Parathyroid adenoma (tissue), 2 donors: Measurements from ENCODE around the gene VRTN.

Source experiments
- H2AFZ ChIP-seq: fragments of 300-600 bp; sonication (generic); one replicate; pipeline ENCODE4 v1.7.0; 2017; ENCODE audit warnings: antibody characterized with exemption, mild to moderate bottlenecking
- H3K27ac ChIP-seq: fragments of 300-600 bp; sonication (generic); one replicate; pipeline ENCODE4 v1.7.0; 2017
- H3K27me3 ChIP-seq: fragments of 300-600 bp; sonication (generic); one replicate; pipeline ENCODE4 v1.7.0; 2017; ENCODE audit warnings: low read length; ENCODE audit not compliant: control insufficient read depth, insufficient read depth
- H3K36me3 ChIP-seq: fragments of 300-600 bp; sonication (generic); one replicate; pipeline ENCODE4 v1.7.0; 2017; ENCODE audit warnings: low read length; ENCODE audit not compliant: control insufficient read depth, insufficient read depth
- H3K4me1 ChIP-seq: fragments of 300-600 bp; sonication (generic); one replicate; pipeline ENCODE4 v1.7.0; 2017; ENCODE audit warnings: control low read depth
- H3K4me2 ChIP-seq: fragments of 300-600 bp; sonication (generic); one replicate; pipeline ENCODE4 v1.7.0; 2017; ENCODE audit warnings: low read length
- H3K4me3 ChIP-seq: fragments of 300-600 bp; sonication (generic); one replicate; pipeline ENCODE4 v1.7.0; 2017; ENCODE audit warnings: low read depth, low read length
- H3K79me2 ChIP-seq: fragments of 300-600 bp; sonication (generic); one replicate; pipeline ENCODE4 v1.7.0; 2017; ENCODE audit warnings: control low read depth
- H3K9ac ChIP-seq: fragments of 300-600 bp; sonication (generic); one replicate; pipeline ENCODE4 v1.7.0; 2017; ENCODE audit warnings: mild to moderate bottlenecking
- H3K9me3 ChIP-seq: fragments of 300-600 bp; sonication (generic); one replicate; pipeline ENCODE4 v1.7.0; 2017; ENCODE audit warnings: low read length; ENCODE audit not compliant: control insufficient read depth
- TF ChIP-seq, protein P1 (sequence below): fragments of 300-600 bp; sonication (generic); IDR thresholded peaks from one replicate; pipeline ENCODE4 v1.7.0; 2017; ENCODE audit warnings: antibody characterized with exemption, mild to moderate bottlenecking
- donor health status: primary hyperparathyroidism.

VRTN gene

DNA sequence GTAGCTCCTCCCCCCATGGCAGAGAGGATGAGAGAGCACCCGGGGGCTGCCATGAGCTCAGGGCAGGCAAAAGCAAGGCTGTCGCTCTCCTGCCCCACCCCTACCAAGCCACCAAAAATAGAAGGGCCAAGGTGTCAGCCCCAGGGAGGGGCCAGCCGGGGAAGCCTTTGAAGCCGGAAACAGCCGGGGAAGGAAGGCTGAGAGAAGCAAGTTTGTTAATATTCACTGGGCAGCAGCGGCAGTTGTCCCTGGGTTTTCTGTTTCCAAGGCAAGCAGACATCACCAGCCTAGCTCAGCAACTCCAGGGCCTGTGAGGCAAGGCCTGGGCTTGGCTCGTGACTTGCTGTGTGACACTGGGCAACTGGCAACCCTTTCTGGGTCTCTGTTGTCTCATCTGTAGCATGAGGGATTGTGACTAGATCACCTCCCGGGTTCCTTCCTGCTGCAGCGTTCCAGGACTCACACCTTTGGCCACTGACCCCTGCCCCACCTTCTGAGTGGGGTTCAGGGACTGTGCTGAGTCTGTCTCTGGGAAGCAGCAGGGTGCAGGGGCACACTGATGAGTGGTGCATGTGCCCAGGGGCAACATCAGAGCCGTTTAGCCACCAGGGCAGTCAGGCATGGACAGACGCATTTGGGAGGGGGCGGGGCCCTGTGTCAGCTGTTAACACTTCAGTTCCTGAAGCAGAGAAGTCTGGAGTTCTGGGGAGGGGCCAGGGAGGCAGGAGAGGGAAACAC lies 53.4 kb downstream of the VRTN start:
- Histone ChIP-seq H2AFZ (peak overlapping the region; percentile 92), H3K4me1 (peaks cover 13% of the 10 kb centered on the region), H3K4me2 (peak overlapping the region; percentile 52), H3K4me3 (no peak overlapping the region), H3K27me3 (no peaks in the 10 kb centered on the region), H3K27ac (peak overlapping the region; percentile 13), H3K79me2 (no peaks in the 10 kb centered on the region), H3K9ac (no peak overlapping the region), H3K9me3 (no peaks in the 10 kb centered on the region), H3K36me3 (no peaks in the 10 kb centered on the region)
- TF ChIP-seq, protein P1, sequence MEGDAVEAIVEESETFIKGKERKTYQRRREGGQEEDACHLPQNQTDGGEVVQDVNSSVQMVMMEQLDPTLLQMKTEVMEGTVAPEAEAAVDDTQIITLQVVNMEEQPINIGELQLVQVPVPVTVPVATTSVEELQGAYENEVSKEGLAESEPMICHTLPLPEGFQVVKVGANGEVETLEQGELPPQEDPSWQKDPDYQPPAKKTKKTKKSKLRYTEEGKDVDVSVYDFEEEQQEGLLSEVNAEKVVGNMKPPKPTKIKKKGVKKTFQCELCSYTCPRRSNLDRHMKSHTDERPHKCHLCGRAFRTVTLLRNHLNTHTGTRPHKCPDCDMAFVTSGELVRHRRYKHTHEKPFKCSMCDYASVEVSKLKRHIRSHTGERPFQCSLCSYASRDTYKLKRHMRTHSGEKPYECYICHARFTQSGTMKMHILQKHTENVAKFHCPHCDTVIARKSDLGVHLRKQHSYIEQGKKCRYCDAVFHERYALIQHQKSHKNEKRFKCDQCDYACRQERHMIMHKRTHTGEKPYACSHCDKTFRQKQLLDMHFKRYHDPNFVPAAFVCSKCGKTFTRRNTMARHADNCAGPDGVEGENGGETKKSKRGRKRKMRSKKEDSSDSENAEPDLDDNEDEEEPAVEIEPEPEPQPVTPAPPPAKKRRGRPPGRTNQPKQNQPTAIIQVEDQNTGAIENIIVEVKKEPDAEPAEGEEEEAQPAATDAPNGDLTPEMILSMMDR: no peak

DNA sequence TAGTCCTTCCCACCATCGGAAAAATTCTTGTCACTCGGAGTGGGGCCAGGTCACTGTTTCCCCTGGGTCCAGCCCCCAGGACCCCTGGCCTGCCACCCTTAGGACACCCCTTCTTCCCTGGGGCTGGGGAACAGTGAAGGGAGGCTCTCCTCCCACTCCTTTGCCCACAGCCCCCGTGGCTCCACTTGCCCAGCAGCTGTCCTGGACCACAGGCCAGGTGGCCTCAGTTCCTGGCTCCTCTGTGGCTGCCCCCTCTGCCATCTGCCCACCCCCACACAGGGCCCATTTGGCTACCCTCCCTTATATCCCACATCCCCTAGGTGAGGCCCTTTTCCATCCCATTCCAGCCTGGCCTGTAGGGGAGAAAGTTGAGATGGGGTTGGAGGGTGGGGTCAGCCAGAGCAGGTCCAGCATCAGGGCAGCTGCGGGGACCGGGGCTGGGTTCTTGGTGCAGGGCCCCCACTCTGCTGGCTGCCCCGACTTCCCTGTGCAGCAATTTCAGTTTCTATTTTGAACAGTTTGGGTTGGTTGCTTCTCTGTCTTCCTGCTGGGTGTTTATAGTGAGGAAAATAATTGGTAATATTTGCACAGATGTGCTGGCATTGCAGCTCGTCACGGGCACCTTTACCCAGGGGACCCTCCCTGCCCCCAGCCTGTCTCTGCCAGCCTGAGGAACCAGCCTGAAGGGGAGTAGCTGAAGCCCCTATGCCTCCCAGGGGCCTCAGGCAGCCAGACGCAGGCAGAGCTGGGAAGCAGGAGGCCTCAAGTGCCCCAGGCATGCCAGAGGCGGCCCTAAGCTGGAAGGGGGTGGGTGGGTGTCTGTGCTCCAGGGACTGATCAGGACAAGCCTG lies 54.4 kb downstream of the VRTN start:
- H3K4me3 ChIP-seq: no peak overlapping the region
- H2AFZ ChIP-seq: peak overlapping the region; percentile 92
- no peaks in the 10 kb centered on the region for H3K79me2 ChIP-seq
- no peak overlapping the region for H3K27ac ChIP-seq
- no peaks in the 10 kb centered on the region for H3K9me3 ChIP-seq
- H3K9ac ChIP-seq: no peak overlapping the region
- TF ChIP-seq, protein P1: no peak
- H3K4me2 ChIP-seq: no peak overlapping the region
- no peaks in the 10 kb centered on the region for H3K36me3 ChIP-seq
- peaks cover 13% of the 10 kb centered on the region for H3K4me1 ChIP-seq
- H3K27me3 ChIP-seq: no peaks in the 10 kb centered on the region

DNA sequence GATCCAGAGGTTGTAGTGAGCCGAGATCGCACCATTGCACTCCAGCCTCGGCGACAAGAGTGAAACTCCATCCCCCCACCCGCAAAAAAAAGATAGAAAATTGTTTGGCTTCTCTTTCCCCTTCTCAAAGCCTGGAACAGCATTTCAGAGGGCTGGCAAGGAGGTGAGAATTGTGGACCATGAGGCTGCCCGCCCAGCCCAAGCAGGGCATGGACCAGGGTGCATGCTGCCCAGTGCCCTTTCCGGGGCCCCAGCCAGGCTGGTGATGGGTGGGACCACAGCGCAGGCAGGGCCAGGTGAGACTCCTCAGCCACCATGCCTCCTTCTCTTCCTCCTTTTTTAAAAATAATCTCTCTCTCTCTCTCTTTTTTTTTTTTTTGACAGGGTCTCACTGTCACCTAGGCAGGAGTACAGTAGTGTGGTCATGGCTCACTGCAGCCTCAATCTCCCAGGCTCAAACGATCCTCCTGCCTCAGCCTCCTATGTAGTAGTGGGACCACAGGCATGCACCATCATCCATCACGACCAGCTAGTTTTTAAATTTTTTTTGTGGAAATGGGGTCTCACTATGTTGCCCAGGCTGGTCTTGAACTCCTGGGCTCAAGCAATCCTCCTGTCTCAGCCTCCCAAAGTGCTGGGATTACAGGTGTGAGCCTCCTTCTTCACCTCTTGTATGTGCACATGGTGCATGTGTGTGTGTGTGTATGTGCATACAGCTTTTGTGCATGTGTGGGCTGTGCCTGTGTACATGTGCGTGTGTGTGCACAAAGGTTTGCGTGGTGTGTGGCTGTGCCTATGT lies 55.5 kb downstream of the VRTN start:
- H3K9ac ChIP-seq: no peak overlapping the region
- H2AFZ ChIP-seq: no peak overlapping the region
- TF ChIP-seq, protein P1: no peak
- H3K27me3 ChIP-seq: no peaks in the 10 kb centered on the region
- H3K4me3 ChIP-seq: no peak overlapping the region
- no peak overlapping the region for H3K27ac ChIP-seq
- H3K36me3 ChIP-seq: no peaks in the 10 kb centered on the region
- H3K9me3 ChIP-seq: no peaks in the 10 kb centered on the region
- H3K4me2 ChIP-seq: no peak overlapping the region
- H3K79me2 ChIP-seq: no peaks in the 10 kb centered on the region
- H3K4me1 ChIP-seq: peaks cover 13% of the 10 kb centered on the region

DNA sequence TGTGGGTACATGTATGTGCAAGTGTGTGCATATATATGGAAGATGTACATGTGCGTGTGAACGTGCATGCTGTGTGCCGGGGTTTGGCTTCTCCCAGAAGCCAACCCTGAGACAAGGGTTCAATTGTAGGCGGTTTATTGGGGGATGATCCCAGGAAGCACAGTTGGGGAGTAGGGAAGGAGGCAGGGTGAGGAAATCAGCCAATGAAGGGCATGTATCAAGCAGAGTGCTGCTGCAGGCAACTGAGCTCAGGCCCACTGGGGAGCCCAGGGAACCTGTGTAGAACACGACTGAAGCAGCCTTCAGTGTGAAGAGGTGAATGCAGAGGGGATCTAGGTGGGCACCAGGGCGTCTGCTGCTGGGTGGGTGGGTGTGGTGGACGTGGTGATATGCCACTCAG lies 56.2 kb downstream of the VRTN start:
- H3K4me1 ChIP-seq: peaks cover 13% of the 10 kb centered on the region
- H3K4me2 ChIP-seq: no peak overlapping the region
- H3K9me3 ChIP-seq: no peaks in the 10 kb centered on the region
- H3K4me3 ChIP-seq: no peak overlapping the region
- H3K36me3 ChIP-seq: no peaks in the 10 kb centered on the region
- H3K79me2 ChIP-seq: no peaks in the 10 kb centered on the region
- no peak overlapping the region for H2AFZ ChIP-seq
- H3K27ac ChIP-seq: no peak overlapping the region
- no peak overlapping the region for H3K9ac ChIP-seq
- TF ChIP-seq, protein P1: no peak
- no peaks in the 10 kb centered on the region for H3K27me3 ChIP-seq
